ENCODE data around the gene TLR4. TPM values are rescaled to one million over a fixed set of nuclear protein-coding genes. Genes with fewer than 3 reads are reported as not detected.

Gene TLR4
- 44.2 and 46.7 TPM in 2 replicates for total RNA-seq

- no peaks in the 10 kb centered on the region for H3K9me3 ChIP-seq (ENCODE audit: low read depth, low read length)
- peak within 1 kb of the TSS; percentile 90 for H3K27ac ChIP-seq (ENCODE audit: low read depth, low read length)
- peaks cover 27% of the 10 kb centered on the region for H3K4me1 ChIP-seq (ENCODE audit: insufficient read depth, low read length)
- H2AFZ ChIP-seq (ENCODE audit: low read length) = peak within 1 kb of the TSS; percentile 58
- peak; percentile 17 for DNase-seq (ENCODE audit: insufficient read length, low spot score, missing footprints)
- TF ChIP-seq CTCF (IDR thresholded peaks at IDR 0.05; ENCODE audit: extremely low read depth, low read depth, low read length) = no peak
- peaks cover 44% of the 10 kb centered on the region for H3K79me2 ChIP-seq (ENCODE audit: insufficient read depth, low read length)
- peak within 1 kb of the TSS; percentile 81 for H3K4me2 ChIP-seq (ENCODE audit: insufficient read depth, low read length)
- H3K36me3 ChIP-seq (ENCODE audit: insufficient read depth, low read length) = no peaks in the 10 kb centered on the region
- no peaks in the 10 kb centered on the region for H4K20me1 ChIP-seq (ENCODE audit: insufficient read depth, low read length)
- H3K4me3 ChIP-seq (ENCODE audit: insufficient read depth, low read length) = peak within 1 kb of the TSS; percentile 74
- H3K27me3 ChIP-seq (ENCODE audit: insufficient read depth, low read length) = no peaks in the 10 kb centered on the region
These were observed at the start of gene TLR4 for GRCh38 chr9:117704024-117704575. TLR4 (plus strand) TSS chr9:117704403; CDS start chr9:117704473, 70 bp downstream.

- no peaks in the 10 kb centered on the region for H3K27me3 ChIP-seq (ENCODE audit: insufficient read depth, low read length)
- H3K27ac ChIP-seq (ENCODE audit: low read depth, low read length) = peak overlapping the region; percentile 27
- no peak for TF ChIP-seq CTCF (IDR thresholded peaks at IDR 0.05; ENCODE audit: extremely low read depth, low read depth, low read length)
- H3K4me2 ChIP-seq (ENCODE audit: insufficient read depth, low read length) = no peak overlapping the region
- no peaks in the 10 kb centered on the region for H3K36me3 ChIP-seq (ENCODE audit: insufficient read depth, low read length)
- no peaks in the 10 kb centered on the region for H3K9me3 ChIP-seq (ENCODE audit: low read depth, low read length)
- peaks cover 6% of the 10 kb centered on the region for H3K4me1 ChIP-seq (ENCODE audit: insufficient read depth, low read length)
- no peak for DNase-seq (ENCODE audit: insufficient read length, low spot score, missing footprints)
- no peaks in the 10 kb centered on the region for H3K79me2 ChIP-seq (ENCODE audit: insufficient read depth, low read length)
- H2AFZ ChIP-seq (ENCODE audit: low read length) = no peak overlapping the region
- no peaks in the 10 kb centered on the region for H4K20me1 ChIP-seq (ENCODE audit: insufficient read depth, low read length)
- no peak overlapping the region for H3K4me3 ChIP-seq (ENCODE audit: insufficient read depth, low read length)
These were observed 48.2 kb upstream of the TLR4 start for GRCh38 chr9:117656002-117656401.

GRCh38 chr9:117662651-117663050 is 41.6 kb upstream of the TLR4 start:
- H3K27ac ChIP-seq (ENCODE audit: low read depth, low read length) = no peak overlapping the region
- H3K79me2 ChIP-seq (ENCODE audit: insufficient read depth, low read length) = no peaks in the 10 kb centered on the region
- no peaks in the 10 kb centered on the region for H3K27me3 ChIP-seq (ENCODE audit: insufficient read depth, low read length)
- H2AFZ ChIP-seq (ENCODE audit: low read length) = no peak overlapping the region
- no peaks in the 10 kb centered on the region for H3K4me1 ChIP-seq (ENCODE audit: insufficient read depth, low read length)
- no peak for DNase-seq (ENCODE audit: insufficient read length, low spot score, missing footprints)
- no peaks in the 10 kb centered on the region for H4K20me1 ChIP-seq (ENCODE audit: insufficient read depth, low read length)
- TF ChIP-seq CTCF (IDR thresholded peaks at IDR 0.05; ENCODE audit: extremely low read depth, low read depth, low read length) = no peak
- no peaks in the 10 kb centered on the region for H3K9me3 ChIP-seq (ENCODE audit: low read depth, low read length)
- no peak overlapping the region for H3K4me2 ChIP-seq (ENCODE audit: insufficient read depth, low read length)
- H3K36me3 ChIP-seq (ENCODE audit: insufficient read depth, low read length) = no peaks in the 10 kb centered on the region
- no peak overlapping the region for H3K4me3 ChIP-seq (ENCODE audit: insufficient read depth, low read length)

- TF ChIP-seq CTCF (IDR thresholded peaks at IDR 0.05; ENCODE audit: extremely low read depth, low read depth, low read length) = no peak
- Histone ChIP-seq H3K9me3 (ENCODE audit: low read depth, low read length) (no peaks in the 10 kb centered on the region), H4K20me1 (ENCODE audit: insufficient read depth, low read length) (no peaks in the 10 kb centered on the region), H2AFZ (ENCODE audit: low read length) (peak overlapping the region; percentile 39), H3K4me2 (ENCODE audit: insufficient read depth, low read length) (no peak overlapping the region), H3K27ac (ENCODE audit: low read depth, low read length) (no peak overlapping the region), H3K4me1 (ENCODE audit: insufficient read depth, low read length) (no peaks in the 10 kb centered on the region), H3K4me3 (ENCODE audit: insufficient read depth, low read length) (no peak overlapping the region), H3K27me3 (ENCODE audit: insufficient read depth, low read length) (no peaks in the 10 kb centered on the region), H3K36me3 (ENCODE audit: insufficient read depth, low read length) (no peaks in the 10 kb centered on the region), H3K79me2 (ENCODE audit: insufficient read depth, low read length) (no peaks in the 10 kb centered on the region)
- no peak for DNase-seq (ENCODE audit: insufficient read length, low spot score, missing footprints)
These were observed 39.8 kb upstream of the TLR4 start for GRCh38 chr9:117664419-117664818.

All from osteoblast (primary cell).